HepG2 (cell line): ENCODE data around the gene UBP1. TPM values are rescaled to one million over a fixed set of nuclear protein-coding genes. Genes with fewer than 3 reads are reported as not detected.
A peak's percentile ranks its signal among the peaks of the same experiment; 100 is the strongest.

Experiments
- ATAC-seq: fragments of 200-7000 bp; cut with Tn5 transposase; 3 replicates; pipeline ENCODE4 v1.9.1; 2020; ENCODE audit warnings: mild to moderate bottlenecking, moderate library complexity
- BruUV-seq: library from RNA; stranded (reverse); fragments of 400-500 nt; replicated peaks from 2 replicates; lab custom pipeline; 2021; lab: Mats Ljungman, UMichigan
- CTCF ChIA-PET: fragments of 300-600 bp; formaldehyde crosslinking; extraction: SDS; loops from one replicate; lab custom pipeline; 2021; ENCODE audit warnings: low total read pairs, inconsistent platforms, low intra/inter-chr PET ratio; lab: Yijun Ruan, JAX
- POLR2A ChIA-PET: fragments of 350-600 bp; sonication (Branson Sonifier 250); formaldehyde crosslinking; loops from one replicate; lab custom pipeline; 2020; ENCODE audit warnings: antibody characterized with exemption, inconsistent platforms; lab: Yijun Ruan, JAX
- DNase-seq: peaks from one replicate; pipeline ENCODE4 v3.0.0-alpha.2; 2015; ENCODE audit warnings: low spot score
- FAIRE-seq: peaks from 3 replicates; lab custom pipeline; 2011; peaks lifted over from hg19 to GRCh38; lab: Jason Lieb, UNC
- H2AFZ ChIP-seq: one replicate; pipeline ENCODE4 v1.6.1; 2011; ENCODE audit warnings: low read length, inconsistent platforms
- H3K27ac ChIP-seq: fragments of 300-600 bp; 3 replicates; pipeline ENCODE4 v1.8.0; 2011; ENCODE audit warnings: mixed run types, mild to moderate bottlenecking, mixed read lengths, low read length, inconsistent platforms; ENCODE audit not compliant: insufficient read depth; ENCODE audit errors: extremely low read length
- H3K27me3 ChIP-seq, 2 experiments: fragments of 200-600 bp in 1 of 2; 2 replicates in 1 of 2; 3 replicates in 1 of 2; pipeline versions ENCODE4 v1.6.0 to v1.8.0; 2011; ENCODE audit warnings: low read length in 2 of 2, mild to moderate bottlenecking in 2 of 2, moderate library complexity in 2 of 2, inconsistent platforms in 1 of 2; ENCODE audit not compliant: insufficient read depth in 2 of 2, control insufficient read depth in 1 of 2
- H3K36me3 ChIP-seq, 2 experiments: fragments of 200-600 bp in 1 of 2; replicated peaks in 1 of 2; 2 replicates in 1 of 2; 3 replicates in 1 of 2; pipeline versions ENCODE4 v1.5.1 to v1.8.0; 2011; ENCODE audit warnings: low read length in 2 of 2, inconsistent platforms in 1 of 2; ENCODE audit not compliant: insufficient read depth in 2 of 2, control insufficient read depth in 1 of 2
- H3K4me1 ChIP-seq: 2 replicates; pipeline ENCODE4 v1.5.1; 2012; ENCODE audit warnings: low read length, inconsistent platforms; ENCODE audit not compliant: insufficient read depth
- H3K4me2 ChIP-seq: 2 replicates; pipeline ENCODE4 v1.6.0; 2011; ENCODE audit warnings: low read depth, low read length, inconsistent platforms
- H3K4me3 ChIP-seq, 3 experiments: fragments of 200-600 bp in 1 of 3; sonication (generic), shearing (Covaris generic) in 1 of 3; replicated peaks in 1 of 3; 2 replicates each; pipeline ENCODE4 v1.5.1; 2011 to 2016; ENCODE audit warnings: low read length in 3 of 3, inconsistent platforms in 2 of 3, low read depth in 2 of 3, mild to moderate bottlenecking in 2 of 3, control low read depth in 1 of 3, mixed read lengths in 1 of 3; ENCODE audit not compliant: insufficient read depth in 1 of 3
- H3K79me2 ChIP-seq: one replicate; pipeline ENCODE4 v1.6.1; 2011; ENCODE audit warnings: low read length, inconsistent platforms; ENCODE audit not compliant: insufficient read depth
- H3K9ac ChIP-seq: 2 replicates; pipeline ENCODE4 v1.6.0; 2011; ENCODE audit warnings: mild to moderate bottlenecking, low read depth, low read length, inconsistent platforms; ENCODE audit not compliant: insufficient read depth
- H3K9me3 ChIP-seq: 2 replicates; pipeline ENCODE4 v1.5.1; 2012; ENCODE audit warnings: mild to moderate bottlenecking, low read length
- H4K20me1 ChIP-seq: 2 replicates; pipeline ENCODE4 v1.6.0; 2011; ENCODE audit warnings: inconsistent platforms, mild to moderate bottlenecking, low read length, moderate library complexity; ENCODE audit not compliant: insufficient read depth
- CC2D1A ChIP-seq: sonication (generic); formaldehyde crosslinking; IDR thresholded peaks from 2 replicates; pipeline ENCODE4 v1.8.1; 2023; ENCODE audit warnings: mild to moderate bottlenecking, missing genetic modification reagents
- CEBPB ChIP-seq: IDR thresholded peaks from 2 replicates; pipeline ENCODE4 v1.6.1; 2011; ENCODE audit warnings: low read depth, low read length, improper control_type of control experiment, borderline replicate concordance
- CEBPG ChIP-seq: IDR thresholded peaks from 2 replicates; pipeline ENCODE4 v1.6.1; 2016
- HNRNPUL1 ChIP-seq: fragments of 200-400 bp; formaldehyde crosslinking; IDR thresholded peaks from 2 replicates; pipeline ENCODE4 v1.6.1; 2017; ENCODE audit warnings: low read depth, mild to moderate bottlenecking, low read length, moderate library complexity
- MED1 ChIP-seq: sonication (generic); formaldehyde crosslinking; IDR thresholded peaks from 2 replicates; pipeline ENCODE4 v1.4.0; 2020; ENCODE audit warnings: missing genetic modification reagents
- PREB ChIP-seq: sonication (generic); formaldehyde crosslinking; IDR thresholded peaks from 2 replicates; pipeline ENCODE4 v1.4.0; 2020; ENCODE audit warnings: missing genetic modification reagents
- STAT5B ChIP-seq: sonication (generic); formaldehyde crosslinking; IDR thresholded peaks from 2 replicates; pipeline ENCODE4 v1.4.0; 2020; ENCODE audit warnings: missing genetic modification reagents
- ZNF207 ChIP-seq: fragments of 450-650 bp; IDR thresholded peaks from 2 replicates; pipeline ENCODE4 v1.6.1; 2016; ENCODE audit warnings: antibody characterized with exemption, borderline replicate concordance
- ZNF234 ChIP-seq: sonication (generic); formaldehyde crosslinking; conservative IDR thresholded peaks from 2 replicates; pipeline ENCODE4 v1.5.1; 2020; ENCODE audit warnings: mild to moderate bottlenecking, missing genetic modification reagents
- ZNF646 ChIP-seq: sonication (generic); formaldehyde crosslinking; IDR thresholded peaks from 2 replicates; pipeline ENCODE4 v1.9.0; 2021; ENCODE audit warnings: mild to moderate bottlenecking, missing genetic modification reagents
- WGBS: methylation state at CpG from one replicate; pipeline ENCODE4 v1.1.6; 2017; ENCODE audit warnings: low lambda C conversion rate; 5-methylcytosine and 5-hydroxymethylcytosine counted together
- in situ Hi-C: cut with HindIII; loops from 2 replicates; pipeline ENCODE4 v1.10.0; 2017; ENCODE audit warnings: low pct_unique_long_range_greater_than_20kb; ENCODE audit not compliant: extremely low pct_ligation_motif_present
- intact Hi-C: fragments of 100-400 bp; cut with micrococcal nuclease; formaldehyde crosslinking; loops from one replicate; pipeline ENCODE4 v1.10.0; 2022; ENCODE audit not compliant: unreplicated experiment
- polyA plus RNA-seq, 8 experiments: library from polyadenylated mRNA; depleted of rRNA in 3 of 8; stranded (reverse) in 7 of 8; unstranded in 1 of 8; fragments of >200 nt; fragmentation: Illumina TruSeq in 4 of 8; extraction: Trizol in 4 of 8; gene quantifications; 2 replicates each; pipeline versions ENCODE4 v1.2.1 to v1.2.3, GENCODE V29; 2011 to 2016; ENCODE audit warnings: low read depth in 4 of 8, missing spikeins in 1 of 8, mixed read lengths in 1 of 8; ENCODE audit not compliant: insufficient read depth in 1 of 8
- total RNA-seq, 5 experiments: library from RNA; depleted of rRNA; stranded (reverse); fragments of >200 nt; fragmentation: Illumina TruSeq; extraction: Trizol; gene quantifications; 2 replicates each; pipeline ENCODE4 v1.2.3, GENCODE V29; 2016; ENCODE audit warnings: low read depth in 1 of 5
- TF ChIP-seq, protein P1 (sequence below): sonication (generic); formaldehyde crosslinking; IDR thresholded peaks from 2 replicates; pipeline ENCODE4 v1.8.1; 2023; ENCODE audit warnings: mild to moderate bottlenecking, inconsistent platforms, moderate library complexity, missing genetic modification reagents, borderline replicate concordance

The UBP1 gene
- total and polyA plus RNA-seq, 2 of the 13 experiments (the other 11 are each of a cell fraction or from before 2014, with no cell fraction given) = 48.3 to 79.9 TPM

DNA sequence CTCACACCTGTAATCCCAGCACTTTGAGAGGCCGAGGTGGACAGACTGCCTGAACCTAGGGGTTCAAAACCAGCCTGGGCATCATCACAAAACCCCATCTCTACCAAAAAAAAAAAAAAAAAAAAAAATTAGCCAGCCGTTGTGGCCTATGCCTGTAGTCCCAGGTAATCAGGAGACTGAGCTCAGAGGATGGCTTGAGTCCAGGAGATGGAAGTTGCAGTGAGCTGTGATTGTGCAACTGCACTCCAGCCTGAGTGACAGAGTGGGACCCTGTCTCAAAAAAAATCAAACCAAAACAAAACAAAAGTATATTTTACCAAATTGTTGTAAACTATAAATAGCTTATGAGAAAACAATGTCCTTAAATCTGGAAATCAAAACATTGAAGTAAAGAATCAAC lies 34.7 kb upstream of the UBP1 start:
- ATAC-seq (peak; percentile 53; the same call in 1 of the 3 replicates), FAIRE-seq (no peak), DNase-seq (peak; percentile 30)
- intact Hi-C loops = loop anchor here (5.0 kb wide), 1 partner anchor 312 kb away; no protein-coding TSS in a partner anchor
- no peaks in the 10 kb centered on the region for H4K20me1 ChIP-seq
- H3K27me3 ChIP-seq = no peaks in the 10 kb centered on the region
- H3K4me1 ChIP-seq = no peaks in the 10 kb centered on the region
- POLR2A ChIA-PET = no interaction called here
- CTCF ChIA-PET = no interaction called here
- no peak overlapping the region for H3K9ac ChIP-seq
- BruUV-seq = no TSS peak
- no peak overlapping the region for H3K27ac ChIP-seq
- WGBS = 25% methylated on average over 2 of the region's 2 CpGs
- TF ChIP-seq CEBPB (peak; percentile 83), HNRNPUL1 (no peak), MED1 (CRISPR knock-in tag) (no peak), CEBPG (CRISPR knock-in tag) (peak; percentile 78)
- H3K4me3 ChIP-seq = no peak overlapping the region
- H3K4me2 ChIP-seq = no peak overlapping the region
- in situ Hi-C loops = no loop called here
- H3K36me3 ChIP-seq = no peaks in the 10 kb centered on the region
- peaks cover 5% of the 10 kb centered on the region for H3K9me3 ChIP-seq
- no peak overlapping the region for H2AFZ ChIP-seq
- H3K79me2 ChIP-seq = no peaks in the 10 kb centered on the region

GRCh38 chr3:33473813-33474212 lies 33.6 kb upstream of the UBP1 start:
- ChIA-PET POLR2A (interaction anchor here (0.7 kb wide), 1 partner anchor 222 kb away, joined by 3 read pairs; no protein-coding TSS in a partner anchor), CTCF (no interaction called here)
- H2AFZ ChIP-seq = no peak overlapping the region
- DNase-seq = no peak
- no peak overlapping the region for H3K9ac ChIP-seq
- no peaks in the 10 kb centered on the region for H3K4me1 ChIP-seq
- intact Hi-C loops = no loop called here
- WGBS = 89% methylated on average over 2 of the region's 2 CpGs
- no peaks in the 10 kb centered on the region for H3K79me2 ChIP-seq
- no peak overlapping the region for H3K27ac ChIP-seq
- FAIRE-seq = no peak
- BruUV-seq = no TSS peak
- no peaks in the 10 kb centered on the region for H3K9me3 ChIP-seq
- no peak for ATAC-seq
- no peaks in the 10 kb centered on the region for H4K20me1 ChIP-seq
- H3K36me3 ChIP-seq = no peaks in the 10 kb centered on the region
- in situ Hi-C loops = no loop called here
- H3K4me2 ChIP-seq = no peak overlapping the region
- no peak overlapping the region for H3K4me3 ChIP-seq
- H3K27me3 ChIP-seq = no peaks in the 10 kb centered on the region
- no peak for TF ChIP-seq ZNF207
- TF ChIP-seq CC2D1A = no peak
- no peak for TF ChIP-seq PREB (CRISPR knock-in tag)
- no peak for TF ChIP-seq ZNF646 (CRISPR knock-in tag)
- no peak for TF ChIP-seq STAT5B (CRISPR knock-in tag)
- TF ChIP-seq, protein P1, sequence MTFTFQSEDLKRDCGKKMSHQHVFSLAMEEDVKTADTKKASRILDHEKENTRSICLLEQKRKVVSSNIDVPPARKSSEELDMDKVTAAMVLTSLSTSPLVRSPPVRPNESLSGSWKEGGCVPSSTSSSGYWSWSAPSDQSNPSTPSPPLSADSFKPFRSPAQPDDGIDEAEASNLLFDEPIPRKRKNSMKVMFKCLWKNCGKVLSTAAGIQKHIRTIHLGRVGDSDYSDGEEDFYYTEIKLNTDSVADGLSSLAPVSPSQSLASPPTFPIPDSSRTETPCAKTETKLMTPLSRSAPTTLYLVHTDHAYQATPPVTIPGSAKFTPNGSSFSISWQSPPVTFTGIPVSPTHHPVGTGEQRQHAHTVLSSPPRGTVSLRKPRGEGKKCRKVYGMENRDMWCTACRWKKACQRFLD = no peak
- no peak for TF ChIP-seq ZNF234
